Tibial nerve (tissue), 4 donors: Measurements from ENCODE around the gene WWC1.

Experiments used
- CTCF ChIP-seq, 5 experiments: fragments of 200-600 bp in 3 of 5; fragments of 450-650 bp in 2 of 5; sonication (generic) in 3 of 5; IDR thresholded peaks; one replicate each; pipeline ENCODE4 v1.5.1; 2016 to 2019; ENCODE audit warnings: antibody characterized with exemption in 5 of 5, mild to moderate bottlenecking in 3 of 5, moderate library complexity in 2 of 5
- EP300 ChIP-seq, 2 donors: sonication (generic); formaldehyde crosslinking; IDR thresholded peaks; one replicate each; pipeline ENCODE4 v1.6.1; 2017; ENCODE audit warnings: antibody characterized with exemption in 2 of 2, mild to moderate bottlenecking in 1 of 2

GRCh38 chr5:168364151-168364661 is 72.8 kb downstream of the WWC1 start:
- no peak for TF ChIP-seq CTCF (IDR thresholded peaks at IDR 0.05)
- no peak for TF ChIP-seq EP300 (IDR thresholded peaks at IDR 0.05)
